ENCODE results near the gene AGBL4. TPM values are rescaled to one million over a fixed set of nuclear protein-coding genes. Genes with fewer than 3 reads are reported as not detected.
"Not testable (repeated sequence)": the region's sequence is repeated elsewhere in the genome, so short reads cannot be mapped to it uniquely, and the experiment has no call there.

AGBL4 gene
- total and polyA plus RNA-seq, 2 donors: 0.18 to 0.24 TPM

- WGBS: 69% methylated on average over 2 of the region's 2 CpGs
- Histone ChIP-seq H3K27me3 (ENCODE audit: control insufficient read depth in 2 of 2, insufficient read depth in 1 of 2, low read length in 1 of 2) (no peaks in the 10 kb centered on the region), H3K27ac (ENCODE audit: low read depth in 1 of 2, low read length in 1 of 2) (no peak overlapping the region), H3K4me1 (ENCODE audit: control insufficient read depth in 2 of 2, insufficient read depth in 2 of 2, low read length in 2 of 2) (no peaks in the 10 kb centered on the region), H3K9me3 (ENCODE audit: control insufficient read depth in 2 of 2, insufficient read depth in 1 of 2, low read length in 1 of 2) (no peaks in the 10 kb centered on the region), H3K36me3 (ENCODE audit: control insufficient read depth in 2 of 2, insufficient read depth in 2 of 2, low read length in 1 of 2) (no peaks in the 10 kb centered on the region), H3K4me3 (ENCODE audit: low read length in 2 of 2) (no peak overlapping the region)
- DNase-seq (ENCODE audit: low read depth in 6 of 9, low spot score in 9 of 9): no peak
Observed at GRCh38 chr1:49971088-49971487, 52.7 kb downstream of the AGBL4 start.

DNA sequence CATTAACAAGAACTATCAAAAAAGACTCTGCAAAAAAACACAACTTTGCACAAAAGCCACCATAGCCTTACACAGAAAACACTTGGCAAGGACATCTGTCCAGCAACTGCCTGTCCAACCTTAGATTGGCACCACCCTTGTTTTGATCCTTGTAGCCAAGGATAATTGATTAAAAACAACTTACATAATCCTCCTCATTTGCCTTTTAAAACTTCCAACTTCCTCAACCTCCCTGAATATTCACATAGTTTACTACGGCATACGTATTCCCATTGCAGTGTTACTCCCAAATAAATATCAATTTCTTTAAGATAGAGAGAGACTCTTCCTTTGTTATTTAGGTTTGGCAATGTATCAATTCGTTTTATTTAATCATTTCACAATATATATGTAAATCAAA, 72.4 kb downstream of the AGBL4 start:
- Histone ChIP-seq H3K27me3 (ENCODE audit: control insufficient read depth in 2 of 2, insufficient read depth in 1 of 2, low read length in 1 of 2) (no peaks in the 10 kb centered on the region), H3K36me3 (ENCODE audit: control insufficient read depth in 2 of 2, insufficient read depth in 2 of 2, low read length in 1 of 2) (no peaks in the 10 kb centered on the region), H3K4me1 (ENCODE audit: control insufficient read depth in 2 of 2, insufficient read depth in 2 of 2, low read length in 2 of 2) (no peaks in the 10 kb centered on the region), H3K27ac (ENCODE audit: low read depth in 1 of 2, low read length in 1 of 2) (no peak overlapping the region), H3K4me3 (ENCODE audit: low read length in 2 of 2) (no peak overlapping the region), H3K9me3 (ENCODE audit: control insufficient read depth in 2 of 2, insufficient read depth in 1 of 2, low read length in 1 of 2) (no peaks in the 10 kb centered on the region)
- DNase-seq (ENCODE audit: low read depth in 6 of 9, low spot score in 9 of 9): no peak
- WGBS: 68% methylated on average over 3 of the region's 3 CpGs

- not testable (repeated sequence) for H3K4me3 ChIP-seq (ENCODE audit: low read length in 2 of 2); DNase-seq (ENCODE audit: low read depth in 6 of 9, low spot score in 9 of 9); H3K36me3 ChIP-seq (ENCODE audit: control insufficient read depth in 2 of 2, insufficient read depth in 2 of 2, low read length in 1 of 2); H3K27ac ChIP-seq (ENCODE audit: low read depth in 1 of 2, low read length in 1 of 2); H3K27me3 ChIP-seq (ENCODE audit: control insufficient read depth in 2 of 2, insufficient read depth in 1 of 2, low read length in 1 of 2); H3K4me1 ChIP-seq (ENCODE audit: control insufficient read depth in 2 of 2, insufficient read depth in 2 of 2, low read length in 2 of 2)
- 95% methylated on average over 11 of the region's 11 CpGs for WGBS
- H3K9me3 ChIP-seq (ENCODE audit: control insufficient read depth in 2 of 2, insufficient read depth in 1 of 2, low read length in 1 of 2): peaks cover 0 to 13% of the 10 kb centered on the region in 2 donors
Observed at GRCh38 chr1:49915301-49915700, 108.5 kb downstream of the AGBL4 start.

- Histone ChIP-seq H3K27me3 (ENCODE audit: control insufficient read depth in 2 of 2, insufficient read depth in 1 of 2, low read length in 1 of 2) (no peaks in the 10 kb centered on the region), H3K9me3 (ENCODE audit: control insufficient read depth in 2 of 2, insufficient read depth in 1 of 2, low read length in 1 of 2) (no peaks in the 10 kb centered on the region), H3K27ac (ENCODE audit: low read depth in 1 of 2, low read length in 1 of 2) (no peak overlapping the region), H3K4me1 (ENCODE audit: control insufficient read depth in 2 of 2, insufficient read depth in 2 of 2, low read length in 2 of 2) (no peaks in the 10 kb centered on the region), H3K36me3 (ENCODE audit: control insufficient read depth in 2 of 2, insufficient read depth in 2 of 2, low read length in 1 of 2) (no peaks in the 10 kb centered on the region), H3K4me3 (ENCODE audit: low read length in 2 of 2) (no peak overlapping the region)
- no peak for DNase-seq (ENCODE audit: low read depth in 6 of 9, low spot score in 9 of 9)
- WGBS: 89% methylated on average over 3 of the region's 3 CpGs
Observed at GRCh38 chr1:49906365-49906764, 117.4 kb downstream of the AGBL4 start.

- Histone ChIP-seq H3K36me3 (ENCODE audit: control insufficient read depth in 2 of 2, insufficient read depth in 2 of 2, low read length in 1 of 2) (no peaks in the 10 kb centered on the region), H3K4me3 (ENCODE audit: low read length in 2 of 2) (no peak overlapping the region), H3K27me3 (ENCODE audit: control insufficient read depth in 2 of 2, insufficient read depth in 1 of 2, low read length in 1 of 2) (no peaks in the 10 kb centered on the region), H3K27ac (ENCODE audit: low read depth in 1 of 2, low read length in 1 of 2) (no peak overlapping the region), H3K9me3 (ENCODE audit: control insufficient read depth in 2 of 2, insufficient read depth in 1 of 2, low read length in 1 of 2) (peaks cover 1 to 7% of the 10 kb centered on the region in 2 donors), H3K4me1 (ENCODE audit: control insufficient read depth in 2 of 2, insufficient read depth in 2 of 2, low read length in 2 of 2) (no peaks in the 10 kb centered on the region)
- DNase-seq (ENCODE audit: low read depth in 6 of 9, low spot score in 9 of 9): no peak
- WGBS: 98% methylated on average over 4 of the region's 4 CpGs
Observed at GRCh38 chr1:49864581-49864980, 159.2 kb downstream of the AGBL4 start.

GRCh38 chr1:49854741-49855140, 169.0 kb downstream of the AGBL4 start:
- H3K27ac ChIP-seq (ENCODE audit: low read depth in 1 of 2, low read length in 1 of 2): no peak overlapping the region
- no peaks in the 10 kb centered on the region for H3K4me1 ChIP-seq (ENCODE audit: control insufficient read depth in 2 of 2, insufficient read depth in 2 of 2, low read length in 2 of 2)
- DNase-seq (ENCODE audit: low read depth in 6 of 9, low spot score in 9 of 9): no peak

DNA sequence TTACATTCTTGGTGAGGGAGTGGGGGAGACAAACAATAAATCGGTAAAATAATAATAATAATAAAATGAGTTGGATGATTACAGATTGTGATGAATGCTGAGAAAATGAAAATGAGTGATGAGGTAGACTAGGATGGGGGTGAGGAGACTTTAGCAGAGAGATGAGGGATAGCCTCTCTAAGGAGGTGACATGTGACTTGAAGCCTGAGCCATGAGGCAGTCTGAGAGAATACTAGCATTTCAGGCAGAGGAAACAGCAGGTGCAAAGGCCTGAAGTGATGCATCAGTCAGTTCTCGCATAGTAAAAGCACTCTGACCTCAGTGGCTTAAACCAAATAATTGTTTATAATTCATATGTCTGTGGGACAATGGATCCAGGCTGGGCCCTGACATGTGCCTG, 181.2 kb downstream of the AGBL4 start:
- Histone ChIP-seq H3K4me1 (ENCODE audit: control insufficient read depth in 2 of 2, insufficient read depth in 2 of 2, low read length in 2 of 2) (no peaks in the 10 kb centered on the region), H3K4me3 (ENCODE audit: low read length in 2 of 2) (no peak overlapping the region), H3K36me3 (ENCODE audit: control insufficient read depth in 2 of 2, insufficient read depth in 2 of 2, low read length in 1 of 2) (no peaks in the 10 kb centered on the region), H3K27ac (ENCODE audit: low read depth in 1 of 2, low read length in 1 of 2) (no peak overlapping the region), H3K27me3 (ENCODE audit: control insufficient read depth in 2 of 2, insufficient read depth in 1 of 2, low read length in 1 of 2) (no peaks in the 10 kb centered on the region), H3K9me3 (ENCODE audit: control insufficient read depth in 2 of 2, insufficient read depth in 1 of 2, low read length in 1 of 2) (peaks cover 3 to 32% of the 10 kb centered on the region in 2 donors)
- 96% methylated on average over 2 of the region's 2 CpGs for WGBS
- no peak for DNase-seq (ENCODE audit: low read depth in 6 of 9, low spot score in 9 of 9)

More at GRCh38 chr1:49854741-49855140, 169.0 kb downstream of the AGBL4 start:
- H3K27me3 ChIP-seq (ENCODE audit: control insufficient read depth in 2 of 2, insufficient read depth in 1 of 2, low read length in 1 of 2): no peaks in the 10 kb centered on the region
- H3K9me3 ChIP-seq (ENCODE audit: control insufficient read depth in 2 of 2, insufficient read depth in 1 of 2, low read length in 1 of 2): no peaks in the 10 kb centered on the region
- no peaks in the 10 kb centered on the region for H3K36me3 ChIP-seq (ENCODE audit: control insufficient read depth in 2 of 2, insufficient read depth in 2 of 2, low read length in 1 of 2)
- no peak overlapping the region for H3K4me3 ChIP-seq (ENCODE audit: low read length in 2 of 2)

DNA sequence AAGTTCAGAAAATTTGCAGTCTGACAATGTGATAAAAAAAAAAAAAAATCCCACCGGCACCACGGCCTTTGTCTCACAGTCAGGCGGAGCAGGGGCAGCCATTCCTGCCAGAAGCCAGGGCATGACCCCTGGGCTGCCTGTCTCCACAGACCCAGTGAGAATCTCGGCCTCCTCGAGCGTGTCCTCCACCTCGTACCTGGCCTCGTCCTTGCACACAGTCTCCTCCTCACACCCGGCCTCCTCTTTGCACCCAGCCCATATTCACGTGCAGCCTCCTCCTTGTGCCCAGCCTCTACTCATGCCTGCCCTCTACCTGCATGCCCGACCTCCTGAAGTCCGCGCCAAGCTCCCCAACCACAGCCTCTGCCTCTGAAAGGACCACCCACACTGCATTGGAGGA, 182.0 kb downstream of the AGBL4 start:
- Histone ChIP-seq H3K4me1 (ENCODE audit: control insufficient read depth in 2 of 2, insufficient read depth in 2 of 2, low read length in 2 of 2) (no peaks in the 10 kb centered on the region), H3K4me3 (ENCODE audit: low read length in 2 of 2) (no peak overlapping the region), H3K9me3 (ENCODE audit: control insufficient read depth in 2 of 2, insufficient read depth in 1 of 2, low read length in 1 of 2) (peaks cover 3 to 37% of the 10 kb centered on the region in 2 donors), H3K36me3 (ENCODE audit: control insufficient read depth in 2 of 2, insufficient read depth in 2 of 2, low read length in 1 of 2) (no peaks in the 10 kb centered on the region), H3K27me3 (ENCODE audit: control insufficient read depth in 2 of 2, insufficient read depth in 1 of 2, low read length in 1 of 2) (no peaks in the 10 kb centered on the region), H3K27ac (ENCODE audit: low read depth in 1 of 2, low read length in 1 of 2) (no peak overlapping the region)
- 96% methylated on average over 13 of the region's 13 CpGs for WGBS
- DNase-seq (ENCODE audit: low read depth in 6 of 9, low spot score in 9 of 9): no peak

- no peaks in the 10 kb centered on the region for H3K36me3 ChIP-seq (ENCODE audit: control insufficient read depth in 2 of 2, insufficient read depth in 2 of 2, low read length in 1 of 2)
- H3K9me3 ChIP-seq (ENCODE audit: control insufficient read depth in 2 of 2, insufficient read depth in 1 of 2, low read length in 1 of 2): no peaks in the 10 kb centered on the region
- no peak overlapping the region for H3K4me3 ChIP-seq (ENCODE audit: low read length in 2 of 2)
Observed at GRCh38 chr1:49824261-49824660, 199.5 kb downstream of the AGBL4 start.

DNA sequence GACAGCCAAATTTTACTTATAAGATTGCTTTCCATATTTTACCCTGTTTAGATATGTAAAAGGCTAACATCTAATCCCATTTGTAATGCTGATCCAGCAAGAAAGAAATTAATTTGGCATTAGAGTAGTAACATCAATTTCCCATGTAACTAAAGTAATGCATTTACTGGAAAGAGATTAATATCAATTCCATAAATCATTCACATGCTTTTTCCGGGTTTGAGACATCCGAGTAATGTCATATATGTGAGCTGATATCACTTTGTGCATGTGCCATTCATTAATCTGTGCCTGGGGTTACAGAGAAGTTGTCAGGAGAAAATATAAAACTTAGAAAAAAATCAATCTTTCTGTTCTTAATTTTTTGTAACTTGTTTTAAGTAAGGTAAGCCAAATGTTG, 206.1 kb downstream of the AGBL4 start:
- DNase-seq (ENCODE audit: low read depth in 6 of 9, low spot score in 9 of 9): no peak
- H3K4me3 ChIP-seq (ENCODE audit: low read length in 2 of 2): no peak overlapping the region
- 93% methylated on average over 2 of the region's 2 CpGs for WGBS
- no peak overlapping the region for H3K27ac ChIP-seq (ENCODE audit: low read depth in 1 of 2, low read length in 1 of 2)
- no peaks in the 10 kb centered on the region for H3K9me3 ChIP-seq (ENCODE audit: control insufficient read depth in 2 of 2, insufficient read depth in 1 of 2, low read length in 1 of 2)
- H3K36me3 ChIP-seq (ENCODE audit: control insufficient read depth in 2 of 2, insufficient read depth in 2 of 2, low read length in 1 of 2): no peaks in the 10 kb centered on the region
- no peaks in the 10 kb centered on the region for H3K4me1 ChIP-seq (ENCODE audit: control insufficient read depth in 2 of 2, insufficient read depth in 2 of 2, low read length in 2 of 2)
- H3K27me3 ChIP-seq (ENCODE audit: control insufficient read depth in 2 of 2, insufficient read depth in 1 of 2, low read length in 1 of 2): no peaks in the 10 kb centered on the region

More at GRCh38 chr1:49824261-49824660, 199.5 kb downstream of the AGBL4 start:
- no peaks in the 10 kb centered on the region for H3K27me3 ChIP-seq (ENCODE audit: control insufficient read depth in 2 of 2, insufficient read depth in 1 of 2, low read length in 1 of 2)
- no peak overlapping the region for H3K27ac ChIP-seq (ENCODE audit: low read depth in 1 of 2, low read length in 1 of 2)
- WGBS: 27% methylated on average over 1 of the region's 1 CpG
- no peaks in the 10 kb centered on the region for H3K4me1 ChIP-seq (ENCODE audit: control insufficient read depth in 2 of 2, insufficient read depth in 2 of 2, low read length in 2 of 2)
- no peak for DNase-seq (ENCODE audit: low read depth in 6 of 9, low spot score in 9 of 9)
